Activated gamma-delta T cell (primary cell): Measurements from ENCODE around the gene ATN1.
A peak's percentile ranks its signal among the peaks of the same experiment; 100 is the strongest.

ENCODE experiments used
- DNase-seq: peaks from one replicate; lab custom pipeline; 2025; lab: John Stamatoyannopoulos, UW

The ATN1 gene

DNA sequence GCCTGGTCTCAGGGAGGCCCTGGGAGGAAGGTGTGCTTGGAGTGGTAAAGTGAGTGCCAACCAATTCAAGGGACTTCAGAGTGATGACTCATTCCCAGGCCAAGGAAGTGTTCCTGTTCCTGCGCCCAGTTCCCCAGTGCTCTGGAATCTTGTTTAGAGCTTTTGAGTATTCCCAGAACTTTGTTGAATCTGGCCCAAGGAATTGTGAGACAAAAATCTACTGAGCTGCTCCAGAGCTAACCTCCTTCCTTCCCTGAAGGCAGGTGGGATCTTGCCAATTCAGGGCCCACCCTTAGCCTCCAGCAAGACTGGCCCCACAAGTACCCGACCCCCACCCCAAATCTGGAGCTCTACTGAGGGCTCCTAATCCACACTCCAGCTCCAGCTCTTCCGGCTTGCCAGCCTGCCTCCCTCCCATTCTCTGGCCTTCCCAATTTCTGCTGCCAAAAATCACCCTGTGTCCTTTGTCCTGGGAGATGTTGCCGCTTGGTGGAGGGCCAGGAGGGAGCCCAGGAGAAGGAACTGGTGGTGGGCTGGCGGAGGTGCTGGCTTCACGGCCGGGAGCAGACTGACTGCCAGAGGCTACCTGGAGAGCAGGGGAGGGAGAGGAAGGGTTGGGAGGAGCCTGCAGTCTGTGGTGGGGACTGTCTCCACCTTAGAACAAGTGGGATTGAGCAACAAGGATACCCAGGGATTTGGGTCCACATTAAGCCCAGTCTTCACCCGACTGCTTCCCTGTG, 2.0 kb upstream of the ATN1 start:
- no peak for DNase-seq

DNA sequence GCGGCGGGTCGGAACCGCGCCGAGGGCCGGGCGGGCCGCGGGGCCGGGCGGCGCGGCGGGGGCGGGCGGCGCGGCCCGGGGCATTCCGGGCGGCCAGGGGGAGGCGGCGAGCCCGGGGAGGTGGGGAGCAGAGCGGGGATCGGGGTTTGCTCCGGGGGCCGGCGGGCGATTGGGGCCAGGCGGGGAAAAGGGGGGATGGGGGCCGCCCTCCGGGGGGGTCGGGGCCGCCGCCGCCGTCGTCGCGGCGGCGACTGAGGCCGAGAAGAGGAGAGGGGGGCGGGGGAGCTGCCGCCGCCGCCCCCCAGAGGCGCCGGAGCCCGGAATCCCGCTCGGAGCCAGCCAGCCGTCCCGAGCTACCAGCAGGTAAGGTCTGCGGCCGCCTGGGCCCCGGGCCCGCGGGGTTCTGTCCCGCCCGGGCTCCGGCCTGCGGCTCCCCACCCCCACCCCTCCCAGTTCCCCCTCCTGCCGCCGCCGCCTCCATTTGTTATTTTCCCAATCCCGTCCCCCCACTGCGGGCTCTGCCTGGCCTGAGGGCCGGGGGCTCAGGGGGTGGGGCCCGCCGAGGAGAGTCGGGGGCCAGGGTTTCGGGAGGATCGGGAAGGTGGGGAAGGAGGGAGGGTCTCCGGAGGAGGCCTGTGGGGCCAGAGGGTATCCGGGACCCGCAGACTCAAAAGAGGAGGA, 403 bp downstream of the ATN1 start:
- DNase-seq, result peak; percentile 41

DNA sequence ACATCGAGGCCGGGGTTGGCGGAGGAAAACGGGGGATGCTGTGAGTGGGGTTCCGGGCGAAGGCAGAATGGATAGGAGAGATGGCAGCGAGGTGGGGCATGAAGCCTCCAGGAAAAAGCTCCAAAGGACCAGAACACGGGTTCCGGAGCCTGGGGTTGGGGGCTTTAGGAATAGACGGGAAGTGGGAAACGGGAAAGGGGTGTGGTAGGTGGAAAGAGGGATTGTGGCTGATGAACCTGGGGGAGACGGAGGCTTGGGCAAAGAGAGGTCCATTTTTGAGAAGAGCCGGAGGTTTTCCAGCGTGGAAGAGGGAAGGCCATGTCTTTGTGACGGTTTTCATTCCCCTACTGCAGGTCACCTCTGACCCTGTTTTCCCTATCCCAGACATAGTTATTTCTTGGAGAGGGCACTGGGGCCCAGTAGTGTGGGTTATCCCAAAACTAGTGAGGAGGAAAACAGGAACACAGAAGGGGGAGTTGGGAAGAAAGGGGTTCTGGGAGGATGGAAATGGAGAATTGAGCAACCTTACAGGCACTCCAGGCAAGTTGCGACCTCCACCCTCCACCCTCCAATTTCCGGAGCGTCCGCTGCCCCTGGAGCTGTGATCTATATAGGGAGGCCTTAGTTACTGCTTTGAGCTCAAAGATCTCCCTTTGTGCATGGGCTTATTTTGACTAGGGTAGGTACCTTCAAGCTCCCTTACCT, 1.1 kb downstream of the ATN1 start:
- no peak for DNase-seq

DNA sequence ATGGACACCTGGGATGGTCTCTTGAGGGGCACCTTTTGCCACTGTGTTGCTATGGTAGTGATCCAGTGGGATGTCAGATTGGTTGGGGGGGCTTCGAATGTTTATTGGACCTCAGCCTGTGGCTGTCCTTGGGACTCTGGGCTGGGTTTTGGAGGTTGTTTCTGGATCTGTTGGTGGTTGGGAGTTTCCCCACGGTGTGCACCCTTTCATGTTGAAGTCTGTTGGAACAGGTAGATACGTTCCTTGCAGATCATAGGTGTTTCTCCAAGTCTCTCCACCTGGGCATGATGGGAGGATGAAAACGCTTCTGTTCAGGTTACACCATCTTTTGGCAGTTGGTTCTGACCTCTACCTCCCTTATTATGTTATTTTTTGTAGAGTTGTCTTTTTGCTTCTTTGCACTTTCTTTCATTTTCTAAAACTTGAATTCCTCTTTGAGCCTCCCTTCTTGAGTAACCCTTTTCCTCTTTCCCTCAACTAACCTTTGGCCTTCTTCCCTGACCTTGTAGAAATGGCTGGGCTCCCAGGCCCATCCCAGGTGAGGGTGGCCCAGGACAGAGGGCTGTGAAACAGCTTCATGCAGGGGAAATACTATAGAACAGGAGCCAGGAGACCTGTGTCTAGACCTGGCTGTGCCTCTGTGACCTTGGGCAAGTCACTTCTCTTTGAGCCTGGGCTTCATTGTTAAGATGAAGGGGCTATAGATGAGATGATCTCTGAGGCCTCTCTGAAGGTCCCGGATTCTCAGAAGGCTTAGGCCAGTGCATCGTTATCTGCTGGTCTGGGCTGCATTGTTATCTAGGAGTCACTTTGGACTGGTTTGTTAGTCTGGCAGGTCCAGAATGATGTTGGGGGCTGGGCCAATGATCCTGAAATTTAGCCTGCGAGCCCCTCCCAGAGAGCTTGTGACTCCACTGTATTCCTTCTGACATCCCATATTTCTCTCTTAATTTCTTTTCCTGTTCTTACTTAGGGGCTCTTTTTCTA, 2.0 kb downstream of the ATN1 start:
- no peak for DNase-seq

DNA sequence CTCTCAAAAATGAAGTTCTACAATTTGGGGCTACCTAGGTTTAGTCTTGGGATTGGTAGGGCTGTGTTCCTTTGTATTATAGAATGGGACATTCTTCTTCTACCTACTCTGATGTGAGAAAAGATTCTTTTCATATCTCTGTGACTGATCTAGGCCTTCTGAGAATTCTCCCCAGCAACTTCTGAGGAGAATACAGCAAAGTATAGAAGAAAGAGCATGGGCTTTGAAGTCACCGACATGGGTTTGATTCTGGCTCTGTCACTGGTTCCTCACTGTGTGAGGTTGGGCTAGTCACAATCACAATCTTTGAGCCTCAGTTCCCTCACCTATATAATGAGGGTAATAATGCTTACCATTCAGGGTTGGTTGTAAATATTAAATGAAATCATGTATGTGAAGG, 5.0 kb downstream of the ATN1 start:
- no peak for DNase-seq

DNA sequence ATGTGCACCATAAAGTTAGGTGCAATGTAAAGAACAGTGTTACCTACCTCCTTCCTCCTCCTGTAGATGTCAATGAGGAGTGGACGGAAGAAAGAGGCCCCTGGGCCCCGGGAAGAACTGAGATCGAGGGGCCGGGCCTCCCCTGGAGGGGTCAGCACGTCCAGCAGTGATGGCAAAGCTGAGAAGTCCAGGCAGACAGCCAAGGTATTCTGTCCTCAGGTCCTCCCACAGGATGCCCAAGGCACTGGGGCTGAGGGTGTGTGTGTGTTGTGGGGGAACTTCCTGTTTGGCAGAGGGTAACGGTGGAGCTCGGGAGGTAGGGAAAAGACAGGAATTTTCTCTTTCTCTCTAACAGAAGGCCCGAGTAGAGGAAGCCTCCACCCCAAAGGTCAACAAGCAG, 6.4 kb downstream of the ATN1 start:
- no peak for DNase-seq

DNA sequence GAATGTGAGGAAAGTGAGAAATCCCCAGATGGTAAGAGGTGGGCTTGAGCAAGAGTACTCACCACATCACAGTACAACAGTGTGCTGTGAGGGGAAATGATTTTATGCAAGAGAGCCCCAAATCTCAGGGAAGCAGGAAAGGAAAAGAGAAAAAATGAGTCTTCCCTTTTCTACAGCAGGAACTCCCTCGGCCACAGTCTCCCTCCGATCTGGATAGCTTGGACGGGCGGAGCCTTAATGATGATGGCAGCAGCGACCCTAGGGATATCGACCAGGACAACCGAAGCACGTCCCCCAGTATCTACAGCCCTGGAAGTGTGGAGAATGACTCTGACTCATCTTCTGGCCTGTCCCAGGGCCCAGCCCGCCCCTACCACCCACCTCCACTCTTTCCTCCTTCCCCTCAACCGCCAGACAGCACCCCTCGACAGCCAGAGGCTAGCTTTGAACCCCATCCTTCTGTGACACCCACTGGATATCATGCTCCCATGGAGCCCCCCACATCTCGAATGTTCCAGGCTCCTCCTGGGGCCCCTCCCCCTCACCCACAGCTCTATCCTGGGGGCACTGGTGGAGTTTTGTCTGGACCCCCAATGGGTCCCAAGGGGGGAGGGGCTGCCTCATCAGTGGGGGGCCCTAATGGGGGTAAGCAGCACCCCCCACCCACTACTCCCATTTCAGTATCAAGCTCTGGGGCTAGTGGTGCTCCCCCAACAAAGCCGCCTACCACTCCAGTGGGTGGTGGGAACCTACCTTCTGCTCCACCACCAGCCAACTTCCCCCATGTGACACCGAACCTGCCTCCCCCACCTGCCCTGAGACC, 7.8 kb downstream of the ATN1 start:
- no peak for DNase-seq

DNA sequence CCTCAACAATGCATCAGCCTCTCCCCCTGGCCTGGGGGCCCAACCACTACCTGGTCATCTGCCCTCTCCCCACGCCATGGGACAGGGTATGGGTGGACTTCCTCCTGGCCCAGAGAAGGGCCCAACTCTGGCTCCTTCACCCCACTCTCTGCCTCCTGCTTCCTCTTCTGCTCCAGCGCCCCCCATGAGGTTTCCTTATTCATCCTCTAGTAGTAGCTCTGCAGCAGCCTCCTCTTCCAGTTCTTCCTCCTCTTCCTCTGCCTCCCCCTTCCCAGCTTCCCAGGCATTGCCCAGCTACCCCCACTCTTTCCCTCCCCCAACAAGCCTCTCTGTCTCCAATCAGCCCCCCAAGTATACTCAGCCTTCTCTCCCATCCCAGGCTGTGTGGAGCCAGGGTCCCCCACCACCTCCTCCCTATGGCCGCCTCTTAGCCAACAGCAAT, 8.5 kb downstream of the ATN1 start:
- DNase-seq, result no peak

DNA sequence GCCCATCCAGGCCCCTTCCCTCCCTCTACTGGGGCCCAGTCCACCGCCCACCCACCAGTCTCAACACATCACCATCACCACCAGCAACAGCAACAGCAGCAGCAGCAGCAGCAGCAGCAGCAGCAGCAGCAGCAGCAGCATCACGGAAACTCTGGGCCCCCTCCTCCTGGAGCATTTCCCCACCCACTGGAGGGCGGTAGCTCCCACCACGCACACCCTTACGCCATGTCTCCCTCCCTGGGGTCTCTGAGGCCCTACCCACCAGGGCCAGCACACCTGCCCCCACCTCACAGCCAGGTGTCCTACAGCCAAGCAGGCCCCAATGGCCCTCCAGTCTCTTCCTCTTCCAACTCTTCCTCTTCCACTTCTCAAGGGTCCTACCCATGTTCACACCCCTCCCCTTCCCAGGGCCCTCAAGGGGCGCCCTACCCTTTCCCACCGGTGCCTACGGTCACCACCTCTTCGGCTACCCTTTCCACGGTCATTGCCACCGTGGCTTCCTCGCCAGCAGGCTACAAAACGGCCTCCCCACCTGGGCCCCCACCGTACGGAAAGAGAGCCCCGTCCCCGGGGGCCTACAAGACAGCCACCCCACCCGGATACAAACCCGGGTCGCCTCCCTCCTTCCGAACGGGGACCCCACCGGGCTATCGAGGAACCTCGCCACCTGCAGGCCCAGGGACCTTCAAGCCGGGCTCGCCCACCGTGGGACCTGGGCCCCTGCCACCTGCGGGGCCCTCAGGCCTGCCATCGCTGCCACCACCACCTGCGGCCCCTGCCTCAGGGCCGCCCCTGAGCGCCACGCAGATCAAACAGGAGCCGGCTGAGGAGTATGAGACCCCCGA, 9.1 kb downstream of the ATN1 start:
- no peak for DNase-seq

DNA sequence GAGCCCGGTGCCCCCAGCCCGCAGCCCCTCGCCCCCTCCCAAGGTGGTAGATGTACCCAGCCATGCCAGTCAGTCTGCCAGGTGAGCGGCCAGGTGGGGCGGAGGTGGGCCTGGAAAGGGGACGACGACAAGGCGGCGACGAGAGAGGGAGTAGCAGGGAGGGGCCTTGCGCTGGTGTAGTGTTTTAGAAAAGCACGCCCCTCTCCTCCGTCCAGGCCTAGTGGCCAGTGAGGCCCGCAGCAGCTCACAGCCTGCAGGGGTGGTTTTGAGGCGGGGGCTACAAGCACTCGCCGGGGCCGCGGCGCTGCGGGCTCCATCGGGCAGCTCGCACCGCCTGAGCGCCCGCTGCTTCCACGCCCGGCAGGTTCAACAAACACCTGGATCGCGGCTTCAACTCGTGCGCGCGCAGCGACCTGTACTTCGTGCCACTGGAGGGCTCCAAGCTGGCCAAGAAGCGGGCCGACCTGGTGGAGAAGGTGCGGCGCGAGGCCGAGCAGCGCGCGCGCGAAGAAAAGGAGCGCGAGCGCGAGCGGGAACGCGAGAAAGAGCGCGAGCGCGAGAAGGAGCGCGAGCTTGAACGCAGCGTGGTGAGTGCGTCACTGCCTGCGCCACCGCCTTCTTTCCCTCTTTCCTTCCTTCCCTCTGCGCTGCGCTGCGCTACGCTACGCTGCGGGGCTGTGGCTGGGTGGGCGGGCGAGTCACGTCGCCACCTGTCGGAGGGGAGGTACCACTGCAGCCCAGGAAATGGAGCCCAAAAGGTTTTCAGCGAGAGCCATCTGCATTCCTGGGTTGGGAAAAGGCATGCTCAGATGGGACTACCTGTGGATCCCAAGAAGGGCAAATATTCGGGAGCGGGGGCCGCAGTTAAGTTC, 10.0 kb downstream of the ATN1 start:
- peak; percentile 86 for DNase-seq

DNA sequence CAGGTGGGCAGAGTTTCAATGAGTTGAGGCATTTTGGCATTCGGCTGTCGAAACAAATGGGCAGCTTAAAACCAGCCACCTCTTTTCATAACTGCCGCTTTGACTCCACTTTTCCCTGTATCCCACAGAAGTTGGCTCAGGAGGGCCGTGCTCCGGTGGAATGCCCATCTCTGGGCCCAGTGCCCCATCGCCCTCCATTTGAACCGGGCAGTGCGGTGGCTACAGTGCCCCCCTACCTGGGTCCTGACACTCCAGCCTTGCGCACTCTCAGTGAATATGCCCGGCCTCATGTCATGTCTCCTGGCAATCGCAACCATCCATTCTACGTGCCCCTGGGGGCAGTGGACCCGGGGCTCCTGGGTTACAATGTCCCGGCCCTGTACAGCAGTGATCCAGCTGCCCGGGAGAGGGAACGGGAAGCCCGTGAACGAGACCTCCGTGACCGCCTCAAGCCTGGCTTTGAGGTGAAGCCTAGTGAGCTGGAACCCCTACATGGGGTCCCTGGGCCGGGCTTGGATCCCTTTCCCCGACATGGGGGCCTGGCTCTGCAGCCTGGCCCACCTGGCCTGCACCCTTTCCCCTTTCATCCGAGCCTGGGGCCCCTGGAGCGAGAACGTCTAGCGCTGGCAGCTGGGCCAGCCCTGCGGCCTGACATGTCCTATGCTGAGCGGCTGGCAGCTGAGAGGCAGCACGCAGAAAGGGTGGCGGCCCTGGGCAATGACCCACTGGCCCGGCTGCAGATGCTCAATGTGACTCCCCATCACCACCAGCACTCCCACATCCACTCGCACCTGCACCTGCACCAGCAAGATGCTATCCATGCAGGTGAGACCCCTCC, 10.8 kb downstream of the ATN1 start:
- DNase-seq, result no peak

DNA sequence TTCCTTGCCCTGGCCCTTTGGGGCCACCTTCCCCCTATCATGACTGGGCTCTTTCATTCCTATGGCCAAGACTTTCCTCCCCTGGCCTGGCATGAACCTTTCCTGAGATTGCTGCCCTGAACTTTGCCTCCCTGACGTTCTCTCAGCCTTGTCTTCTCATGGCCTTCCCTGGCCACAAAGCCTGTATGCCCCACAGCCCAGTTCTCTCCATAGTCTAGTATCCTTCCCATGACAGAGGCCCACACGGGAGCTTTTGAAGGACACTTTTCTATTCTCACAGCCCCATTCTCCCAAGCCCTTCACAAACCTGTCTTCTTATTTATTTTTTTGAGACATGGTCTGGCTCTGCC, 11.4 kb downstream of the ATN1 start:
- DNase-seq, result no peak

DNA sequence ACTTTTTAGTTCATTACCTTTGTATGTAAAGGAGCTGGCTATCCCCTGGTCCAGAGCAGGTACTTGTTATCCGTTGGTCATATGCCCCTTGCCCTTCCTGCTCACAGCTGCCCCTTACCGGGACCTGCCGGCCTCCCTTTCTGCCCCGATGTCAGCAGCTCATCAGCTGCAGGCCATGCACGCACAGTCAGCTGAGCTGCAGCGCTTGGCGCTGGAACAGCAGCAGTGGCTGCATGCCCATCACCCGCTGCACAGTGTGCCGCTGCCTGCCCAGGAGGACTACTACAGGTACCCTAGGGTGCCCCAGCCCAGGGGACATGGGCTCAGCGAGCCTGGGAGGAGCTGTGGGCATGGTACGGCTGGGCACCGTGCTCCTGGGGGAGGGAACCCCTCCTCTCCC, 13.5 kb downstream of the ATN1 start:
- DNase-seq, result no peak

DNA sequence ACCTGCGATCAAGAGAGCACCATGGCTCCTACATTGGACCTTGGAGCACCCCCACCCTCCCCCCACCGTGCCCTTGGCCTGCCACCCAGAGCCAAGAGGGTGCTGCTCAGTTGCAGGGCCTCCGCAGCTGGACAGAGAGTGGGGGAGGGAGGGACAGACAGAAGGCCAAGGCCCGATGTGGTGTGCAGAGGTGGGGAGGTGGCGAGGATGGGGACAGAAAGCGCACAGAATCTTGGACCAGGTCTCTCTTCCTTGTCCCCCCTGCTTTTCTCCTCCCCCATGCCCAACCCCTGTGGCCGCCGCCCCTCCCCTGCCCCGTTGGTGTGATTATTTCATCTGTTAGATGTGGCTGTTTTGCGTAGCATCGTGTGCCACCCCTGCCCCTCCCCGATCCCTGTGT, 14.0 kb downstream of the ATN1 start:
- DNase-seq, result no peak

DNA sequence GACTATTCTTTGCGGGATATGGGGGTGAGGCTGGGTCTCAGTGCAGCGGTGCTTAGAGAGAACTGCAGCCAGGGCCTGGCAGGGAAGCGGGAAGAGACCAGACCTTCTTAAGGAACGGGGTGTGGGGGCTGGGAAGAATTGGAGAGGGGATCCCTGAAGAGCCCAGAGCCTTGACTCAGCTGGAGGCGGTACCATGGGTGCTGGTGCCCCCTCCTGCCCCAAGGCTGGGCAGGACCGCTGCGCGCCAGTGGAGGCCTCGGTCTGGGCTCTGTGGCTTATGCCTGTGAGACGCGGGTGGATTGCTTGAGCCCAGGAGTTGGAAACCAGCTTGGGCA, 14.5 kb downstream of the ATN1 start:
- DNase-seq, result no peak

DNA sequence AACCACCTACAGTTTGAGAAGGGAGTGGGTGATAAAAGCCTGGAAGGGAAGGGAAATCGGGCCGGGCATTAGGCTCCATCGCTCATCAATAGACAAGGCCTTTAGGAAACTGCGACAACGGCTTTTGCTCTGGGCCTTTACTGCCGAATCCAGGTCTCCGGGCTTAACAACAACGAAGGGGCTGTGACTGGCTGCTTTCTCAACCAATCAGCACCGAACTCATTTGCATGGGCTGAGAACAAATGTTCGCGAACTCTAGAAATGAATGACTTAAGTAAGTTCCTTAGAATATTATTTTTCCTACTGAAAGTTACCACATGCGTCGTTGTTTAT, 15.6 kb downstream of the ATN1 start:
- no peak for DNase-seq

DNA sequence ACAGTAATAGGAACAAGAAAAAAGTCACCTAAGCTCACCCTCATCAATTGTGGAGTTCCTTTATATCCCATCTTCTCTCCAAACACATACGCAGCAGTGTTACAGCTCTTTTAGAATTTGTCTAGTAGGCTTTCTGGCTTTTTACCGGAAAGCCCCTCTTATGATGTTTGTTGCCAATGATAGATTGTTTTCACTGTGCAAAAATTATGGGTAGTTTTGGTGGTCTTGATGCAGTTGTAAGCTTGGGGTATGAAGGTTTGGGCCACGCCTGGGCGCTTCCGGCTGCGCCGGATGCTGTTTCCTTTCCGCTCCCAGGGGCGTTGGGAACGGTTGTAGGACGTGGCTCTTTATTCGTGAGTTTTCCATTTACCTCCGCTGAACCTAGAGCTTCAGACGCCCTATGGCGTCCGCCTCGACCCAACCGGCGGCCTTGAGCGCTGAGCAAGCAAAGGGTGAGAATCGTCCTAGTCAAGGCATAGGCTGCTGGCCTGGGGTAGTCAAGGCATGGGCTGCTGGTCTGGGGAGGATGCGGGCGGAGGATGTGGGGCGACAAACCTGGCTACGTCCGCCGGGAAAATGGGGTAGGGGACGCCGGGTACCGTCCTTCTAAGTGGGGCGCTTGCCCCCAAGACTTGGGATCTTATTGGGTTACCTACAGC, 16.1 kb downstream of the ATN1 start, which contains the start of the genes C12orf57 and RNU7-1:
Gene C12orf57, plus strand, starts transcription at position 301 of the 659 bp plus-strand sequence. Its CDS starts 100 bp downstream, at position 401.
Gene RNU7-1, plus strand, starts transcription at position 95 of the 659 bp plus-strand sequence.
- peak; percentile 63 for DNase-seq
